Activated effector memory CD4-positive, alpha-beta T cell treated with Interleukin-2 at 50 U/mL for 16 hours (primary cell): ENCODE results near the gene HOXA11.

Source experiments
- DNase-seq: peaks from one replicate; pipeline ENCODE4 v3.0.0-alpha.2; 2020

HOXA11 gene

DNA sequence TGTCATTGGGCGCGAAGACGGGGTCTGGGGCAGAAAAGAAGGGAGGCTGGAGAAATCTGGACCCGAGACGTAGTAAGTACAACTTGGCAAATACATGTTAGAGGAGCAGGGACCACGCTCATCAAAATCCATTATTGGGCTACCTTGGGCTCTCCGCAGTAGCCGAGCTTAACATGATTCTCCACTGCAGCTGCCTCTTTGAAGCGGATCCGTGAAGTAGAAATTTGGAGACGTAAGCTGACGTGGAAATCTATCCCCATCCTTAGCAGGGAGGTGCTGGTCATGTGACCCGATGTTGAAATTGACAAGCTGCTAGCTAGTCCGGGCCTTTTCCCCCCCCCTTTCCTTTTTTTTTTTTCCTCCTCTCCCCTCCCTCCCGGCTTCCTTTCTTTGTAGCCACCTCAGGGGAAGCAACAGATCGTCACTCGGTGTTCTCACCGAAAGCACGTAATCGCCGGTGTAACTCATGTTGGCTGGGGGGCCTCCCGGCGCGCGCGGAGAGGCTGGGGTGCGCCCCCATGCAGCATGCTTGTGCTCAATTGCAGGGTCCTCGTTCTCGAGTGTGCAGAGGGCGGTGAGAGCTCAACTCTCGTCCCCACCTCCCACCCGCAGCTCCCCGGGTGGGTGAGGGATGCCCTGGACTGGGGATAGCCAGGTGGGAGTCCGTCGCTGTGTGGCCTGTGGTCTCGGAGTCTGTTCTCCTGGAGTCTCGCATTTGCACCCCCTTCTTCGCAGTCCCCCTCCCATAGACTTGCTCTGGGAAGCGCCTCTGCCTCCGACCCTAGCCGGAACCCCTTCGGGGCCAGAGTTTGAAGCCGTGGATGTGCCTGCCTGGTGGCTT lies at the start of gene HOXA11:
HOXA11 (minus strand) TSS at position 220 of the 841 bp plus-strand sequence; CDS start at position 132, 88 bp downstream.
- DNase-seq = no peak

DNA sequence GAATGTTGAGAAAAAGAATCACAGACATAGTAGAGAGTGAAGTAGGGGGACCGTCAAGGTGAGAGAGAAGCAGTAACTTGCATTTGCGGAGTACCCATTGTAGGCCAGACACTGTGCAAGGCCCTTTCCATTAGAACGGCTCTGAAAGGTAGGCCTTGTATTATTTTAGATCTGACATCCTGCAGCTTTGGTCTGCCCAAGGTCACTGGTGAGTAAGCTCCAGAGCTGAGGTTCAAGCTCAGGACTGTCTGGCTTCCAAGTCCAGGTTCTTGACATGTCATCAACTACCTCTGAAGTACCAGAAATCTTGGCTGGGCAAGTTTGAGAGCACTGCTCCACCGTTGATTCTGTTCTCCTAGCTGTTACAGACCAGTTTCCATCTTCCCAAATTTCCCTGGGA lies 44.4 kb upstream of the HOXA11 start:
- no peak for DNase-seq

DNA sequence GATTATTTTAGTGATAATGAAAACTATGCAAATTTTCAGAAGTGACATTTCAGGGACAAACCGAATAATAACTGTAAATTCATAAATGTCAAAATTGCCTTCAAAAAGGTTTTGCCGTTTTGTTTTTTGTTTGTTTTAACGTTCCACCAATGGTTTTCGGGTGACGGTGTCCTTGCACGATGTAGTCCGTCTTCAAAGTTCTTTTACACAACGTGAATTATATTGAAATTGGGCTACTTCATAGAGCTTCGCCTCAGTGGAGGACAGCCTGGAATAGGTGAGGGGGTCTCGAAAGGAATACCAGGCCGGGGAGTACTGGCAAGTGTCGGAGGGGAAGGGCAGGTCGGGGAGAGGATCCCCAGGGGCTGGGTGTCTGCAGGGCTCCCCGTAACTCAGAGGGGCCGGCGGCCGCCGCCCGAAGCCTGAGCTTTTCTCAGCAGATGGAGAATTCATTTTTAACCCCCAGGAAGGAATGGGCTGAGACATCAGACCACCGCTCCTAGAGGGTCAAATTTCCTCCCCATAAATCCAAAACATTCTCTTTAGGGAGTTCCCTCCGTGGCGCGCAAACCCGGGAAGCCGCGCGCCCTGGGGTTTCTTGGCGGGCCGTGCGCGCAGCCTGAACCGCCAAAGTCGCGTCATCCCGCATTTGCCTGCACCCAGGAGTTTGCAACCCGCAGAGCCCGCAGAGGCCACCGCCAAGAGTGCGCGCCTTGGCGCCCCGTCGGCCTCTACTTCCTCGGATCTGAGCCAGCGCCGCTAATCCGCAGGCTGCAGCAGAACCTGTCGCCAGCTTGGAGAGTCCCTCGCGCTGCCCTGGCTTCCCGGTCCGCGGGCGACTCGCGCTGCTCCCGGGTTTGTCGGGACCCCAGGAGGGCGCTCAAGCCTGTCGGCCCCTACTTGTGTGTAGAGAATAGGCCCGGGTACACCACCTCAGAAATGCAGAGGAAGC lies 40.2 kb upstream of the HOXA11 start:
- DNase-seq = no peak

DNA sequence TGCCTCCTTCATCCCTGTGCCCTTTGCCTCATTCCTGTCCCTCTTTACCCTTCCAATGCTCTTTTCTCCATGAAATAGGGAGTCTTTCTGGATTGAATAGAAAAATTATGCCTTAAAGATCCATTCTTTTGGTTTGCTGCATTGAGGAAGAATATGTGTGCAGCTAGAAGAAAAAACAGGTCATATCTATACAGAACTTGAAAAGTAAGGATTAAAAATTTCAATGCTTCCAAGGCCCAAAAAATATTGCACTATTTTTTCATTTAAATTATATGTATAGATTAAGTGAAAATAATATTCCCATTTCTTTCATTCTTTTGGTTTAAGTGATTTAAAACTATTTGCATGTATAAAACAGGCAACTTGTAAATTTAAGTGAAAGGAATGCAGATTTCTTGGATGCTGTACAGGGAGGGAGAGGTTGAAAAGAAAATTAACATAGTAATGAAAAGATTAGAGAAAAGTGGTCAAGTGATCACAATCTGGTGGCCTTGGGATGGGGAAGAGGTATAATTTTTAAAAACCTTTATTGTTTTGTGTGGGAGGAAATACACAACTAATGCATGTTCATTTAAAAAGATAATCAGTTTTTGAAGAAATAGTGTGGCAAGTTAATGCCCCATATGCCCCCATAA lies 39.0 kb upstream of the HOXA11 start:
- DNase-seq = no peak

DNA sequence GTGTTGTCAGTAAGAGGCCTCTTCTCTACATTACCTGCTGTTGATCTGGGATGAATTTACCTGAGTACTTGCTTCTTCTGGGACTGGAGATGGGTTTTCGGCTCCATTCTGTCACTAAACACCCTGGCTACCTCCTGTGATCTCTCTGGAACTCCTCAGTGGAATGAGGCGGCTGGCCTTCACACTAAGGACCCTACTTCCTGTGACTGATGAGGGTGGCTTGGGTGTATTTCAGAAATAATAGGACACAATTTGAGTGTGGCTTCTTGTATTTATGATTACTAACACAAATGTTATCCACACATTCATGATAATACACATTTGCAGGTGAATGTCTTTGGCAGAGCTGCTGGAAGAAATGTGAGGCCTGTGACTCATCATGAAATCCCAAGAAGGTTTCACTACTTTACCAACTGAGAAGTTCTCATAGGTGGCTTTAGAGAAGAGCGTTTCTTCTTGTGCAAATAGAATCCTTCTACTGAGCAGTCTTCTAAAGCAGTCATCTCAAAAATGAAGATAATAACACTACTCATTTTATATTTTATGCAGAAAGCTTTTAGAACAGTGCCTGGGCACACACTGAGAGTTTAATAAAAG lies 36.3 kb upstream of the HOXA11 start:
- no peak for DNase-seq

DNA sequence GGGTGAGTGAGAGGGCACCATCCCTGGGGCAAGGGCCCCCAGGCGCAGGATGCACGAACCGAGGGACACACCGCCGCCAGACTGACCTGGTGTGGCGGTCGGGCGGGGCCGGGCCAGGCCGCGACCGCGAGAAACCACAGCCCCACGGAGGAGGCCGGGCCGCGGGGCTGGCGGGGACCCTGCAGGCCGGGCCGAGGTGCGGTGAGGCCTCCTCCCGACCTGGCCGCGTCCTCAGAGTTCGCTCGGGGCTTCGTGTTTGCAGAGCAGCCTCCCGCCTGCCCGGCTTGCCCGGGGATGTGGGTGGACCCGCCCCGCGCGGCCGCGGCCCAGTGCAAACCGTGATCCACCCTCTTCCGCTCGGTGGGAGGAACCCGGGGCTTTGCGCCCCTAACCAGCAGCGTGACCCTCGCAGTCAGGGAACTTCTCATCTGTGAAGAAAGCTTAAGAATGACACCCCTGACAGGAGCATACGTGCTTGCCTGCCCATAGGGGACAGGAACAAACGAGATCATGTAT lies 35.5 kb upstream of the HOXA11 start:
- DNase-seq = no peak

DNA sequence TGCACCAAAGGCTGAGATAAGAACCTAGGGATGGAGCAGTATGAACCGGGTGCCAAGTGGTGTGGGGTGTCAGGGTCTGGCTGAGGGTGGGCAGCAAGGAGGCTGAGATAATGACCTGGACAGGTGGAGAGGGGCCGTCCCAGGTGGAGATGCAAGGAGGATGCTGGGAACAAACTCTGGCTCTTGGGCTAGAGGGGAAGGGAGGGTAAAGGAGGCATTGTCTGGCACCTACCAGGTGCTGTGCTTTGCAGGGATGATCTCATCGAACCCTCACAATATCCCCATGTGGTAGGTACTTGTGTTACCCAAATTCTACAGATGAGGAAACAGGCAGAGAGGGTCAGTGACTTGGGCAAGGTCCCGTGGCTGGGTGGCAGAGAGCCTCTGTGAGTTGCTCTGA lies 34.8 kb upstream of the HOXA11 start:
- DNase-seq = no peak

DNA sequence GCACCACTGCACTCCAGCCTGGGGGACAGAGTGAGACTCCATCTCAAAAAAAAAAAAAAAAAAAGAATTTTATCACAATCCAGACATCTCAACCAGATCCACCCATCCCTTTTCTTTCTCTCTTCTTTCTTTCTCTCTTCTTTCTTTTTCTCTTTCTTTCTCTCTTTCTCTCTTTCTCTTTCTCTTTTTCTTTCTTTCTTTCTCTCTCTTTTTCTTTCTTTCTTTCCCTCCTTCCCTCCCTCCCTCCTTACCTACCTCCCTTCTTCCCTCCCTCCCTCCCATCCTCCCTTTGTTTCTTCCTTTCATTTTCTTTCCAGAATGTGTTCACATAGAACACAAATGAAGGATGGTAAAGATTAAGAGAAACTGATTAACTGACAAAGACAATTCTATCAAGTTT lies 32.9 kb upstream of the HOXA11 start:
- DNase-seq = no peak

DNA sequence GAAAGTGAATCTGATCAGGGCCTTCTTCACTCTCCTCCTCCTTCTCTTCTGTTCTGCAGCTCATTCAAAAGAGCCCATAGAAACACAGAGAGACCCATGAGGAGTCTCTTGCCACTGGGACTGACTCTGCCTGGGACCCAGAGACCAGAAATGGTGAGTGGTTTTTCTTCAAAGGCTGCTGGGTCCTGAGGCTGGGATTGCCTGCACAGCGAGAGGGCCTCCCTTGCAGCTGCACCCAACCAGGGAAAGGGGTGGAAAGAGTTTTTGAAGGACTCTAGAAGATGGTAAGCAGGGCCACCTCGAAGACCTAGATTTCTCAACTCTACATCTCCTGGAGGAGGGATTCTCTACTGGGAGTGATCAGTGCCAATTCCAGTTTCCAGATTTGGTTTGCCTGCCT lies 30.3 kb upstream of the HOXA11 start:
- DNase-seq = no peak

DNA sequence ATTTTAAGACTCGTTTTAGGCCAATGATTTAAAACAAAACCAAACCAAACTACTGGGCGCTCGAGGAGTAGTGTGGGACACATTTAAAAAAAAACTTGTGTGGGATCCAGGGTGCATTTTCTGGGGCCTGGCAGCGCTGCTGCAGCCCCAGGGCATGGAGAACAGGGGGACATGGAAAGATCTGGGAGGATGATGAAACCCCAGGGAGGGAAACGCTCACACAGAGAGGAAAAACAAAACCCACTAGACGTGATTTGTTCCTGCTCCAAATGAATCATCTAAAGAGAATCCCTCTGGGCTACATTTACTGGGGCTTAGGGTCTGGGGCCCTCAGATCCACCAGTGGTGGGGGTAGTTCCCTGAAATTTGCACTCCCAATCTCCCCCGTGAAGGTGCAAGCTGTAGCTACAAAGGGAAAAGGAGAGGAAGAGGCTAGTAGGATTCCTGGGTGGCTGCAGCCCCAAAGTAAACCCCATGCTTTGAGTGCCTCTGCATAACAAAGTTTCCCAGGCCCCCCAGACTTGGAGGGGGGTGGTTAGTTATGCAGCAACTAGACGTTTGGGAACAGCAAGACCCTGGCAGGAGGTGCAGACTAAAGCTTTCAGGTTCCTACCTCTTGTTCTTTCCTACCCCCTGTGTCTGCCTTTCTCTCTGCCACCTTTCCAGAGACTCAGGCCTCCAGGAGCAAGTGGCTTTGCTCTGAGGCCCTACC lies 29.4 kb upstream of the HOXA11 start:
- DNase-seq = no peak

DNA sequence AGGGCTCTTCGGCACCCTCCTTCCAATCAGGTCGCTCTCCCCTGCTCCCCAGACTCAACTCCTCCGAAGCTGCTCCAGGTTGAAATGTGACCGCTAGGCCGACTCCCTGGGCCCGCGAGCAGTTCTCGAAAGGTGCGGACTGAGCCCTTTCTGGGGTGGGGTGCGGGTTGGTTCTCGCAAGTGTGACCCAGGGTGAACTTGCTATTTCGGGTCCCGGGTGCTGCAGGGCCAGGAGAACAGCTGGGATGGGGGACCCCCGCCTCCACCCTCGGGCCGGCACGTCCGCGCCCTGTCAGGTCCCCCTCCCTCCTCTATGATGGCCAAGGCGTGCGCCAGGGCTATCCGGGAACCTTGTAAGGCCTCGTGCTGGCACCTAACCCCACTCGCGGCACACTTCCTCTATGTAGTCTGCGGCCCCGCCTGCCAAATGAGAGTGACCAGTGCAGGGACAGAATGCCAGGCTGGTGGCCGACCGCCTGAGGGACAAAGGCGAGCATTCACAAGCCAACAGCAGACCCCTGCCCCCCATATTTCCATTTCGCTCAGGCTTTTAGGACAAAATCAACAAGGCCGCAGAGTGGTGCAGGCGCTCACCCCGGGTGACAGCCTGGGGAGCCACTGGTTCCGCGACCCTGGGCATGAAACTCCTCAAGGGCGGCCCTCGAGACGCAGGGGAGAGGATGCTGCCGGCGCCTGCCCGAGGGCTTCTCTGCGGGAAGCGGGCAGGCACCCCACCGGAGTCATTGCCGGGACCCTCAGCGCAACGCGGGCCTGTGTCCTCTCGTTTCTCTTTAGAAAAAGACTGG lies 28.6 kb upstream of the HOXA11 start:
- no peak for DNase-seq

DNA sequence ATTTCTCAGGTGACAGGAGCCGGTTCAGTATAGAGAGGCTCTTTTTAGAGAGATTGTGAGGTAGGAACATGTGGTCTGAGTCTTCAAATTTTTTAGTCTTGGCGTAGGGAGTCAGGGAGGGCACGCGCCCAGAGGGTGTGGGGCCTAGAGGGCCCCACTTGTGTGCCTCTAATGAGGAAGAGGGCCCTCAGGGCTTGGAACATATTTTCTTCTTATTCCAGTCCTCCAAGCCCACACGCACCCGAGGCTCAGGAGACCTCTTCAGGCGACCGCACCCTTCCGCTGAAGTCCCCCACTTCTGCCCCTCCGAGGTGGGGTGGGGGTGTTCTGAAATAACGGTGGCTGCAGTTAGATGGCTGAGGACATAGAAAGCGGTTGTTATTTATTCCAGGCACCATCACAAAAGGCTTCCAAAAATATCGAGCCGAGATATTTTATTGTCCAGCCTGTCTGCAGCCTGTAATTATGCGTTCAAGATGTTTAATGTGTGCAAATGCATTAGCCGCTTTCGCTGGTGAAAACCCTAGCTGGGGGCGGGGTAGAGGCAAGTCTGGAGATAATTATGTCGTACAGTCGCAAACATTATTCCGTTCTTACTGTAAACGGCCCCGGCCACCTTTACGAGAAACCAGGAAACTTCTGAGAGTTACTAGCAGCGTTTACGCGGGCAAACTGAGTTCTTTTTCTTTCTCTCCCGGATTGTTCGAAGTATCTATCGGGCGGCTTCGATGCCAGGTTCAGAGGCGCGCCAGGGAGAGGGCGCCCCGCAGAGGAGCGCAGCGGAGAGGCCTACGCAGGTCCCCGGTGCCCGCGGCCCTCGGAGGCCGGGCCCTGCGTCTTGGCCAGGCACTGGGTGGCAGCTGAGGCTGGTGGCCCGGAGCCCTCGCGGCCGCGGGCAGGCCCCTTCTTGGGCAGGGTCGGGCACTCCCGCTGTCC lies 27.7 kb upstream of the HOXA11 start:
- no peak for DNase-seq

DNA sequence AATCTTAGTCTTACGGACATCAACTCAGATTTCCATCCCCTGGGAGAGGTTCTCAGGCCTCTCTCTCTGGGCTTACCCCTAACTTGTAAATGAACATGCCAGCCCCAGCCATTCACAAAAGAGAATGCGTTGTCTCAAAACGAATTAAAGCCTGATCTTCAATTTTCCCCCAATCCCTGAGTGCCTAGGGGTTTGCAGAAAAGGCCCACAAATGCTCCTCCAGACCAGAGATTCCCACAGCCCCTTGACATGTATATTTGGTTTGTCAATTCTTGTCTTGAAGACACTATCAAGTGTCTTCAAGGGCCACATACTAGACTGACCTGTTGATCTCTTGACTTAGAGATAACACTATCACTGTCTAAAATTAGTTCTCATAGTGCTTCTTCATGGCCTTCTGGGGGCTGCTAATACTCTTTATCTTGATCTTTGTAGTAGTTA lies 26.8 kb upstream of the HOXA11 start:
- no peak for DNase-seq

DNA sequence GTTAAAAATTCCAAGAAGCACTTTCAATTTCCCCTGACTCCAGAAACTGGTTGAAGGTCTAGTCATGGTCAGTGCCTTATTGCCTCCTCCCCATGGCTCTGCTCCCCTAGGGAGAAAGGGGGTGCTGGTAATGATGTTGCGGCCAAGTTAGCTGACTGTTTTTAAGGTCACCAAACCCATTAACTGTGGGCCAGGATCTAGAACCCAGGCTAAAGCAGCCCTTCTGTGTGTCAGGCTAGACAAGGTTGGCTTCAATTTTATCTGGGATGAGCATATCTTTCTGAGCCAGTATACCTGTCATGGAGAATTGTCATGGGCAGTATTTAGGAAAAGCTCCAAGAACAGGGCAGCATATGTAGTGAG lies 26.0 kb upstream of the HOXA11 start:
- DNase-seq = no peak

DNA sequence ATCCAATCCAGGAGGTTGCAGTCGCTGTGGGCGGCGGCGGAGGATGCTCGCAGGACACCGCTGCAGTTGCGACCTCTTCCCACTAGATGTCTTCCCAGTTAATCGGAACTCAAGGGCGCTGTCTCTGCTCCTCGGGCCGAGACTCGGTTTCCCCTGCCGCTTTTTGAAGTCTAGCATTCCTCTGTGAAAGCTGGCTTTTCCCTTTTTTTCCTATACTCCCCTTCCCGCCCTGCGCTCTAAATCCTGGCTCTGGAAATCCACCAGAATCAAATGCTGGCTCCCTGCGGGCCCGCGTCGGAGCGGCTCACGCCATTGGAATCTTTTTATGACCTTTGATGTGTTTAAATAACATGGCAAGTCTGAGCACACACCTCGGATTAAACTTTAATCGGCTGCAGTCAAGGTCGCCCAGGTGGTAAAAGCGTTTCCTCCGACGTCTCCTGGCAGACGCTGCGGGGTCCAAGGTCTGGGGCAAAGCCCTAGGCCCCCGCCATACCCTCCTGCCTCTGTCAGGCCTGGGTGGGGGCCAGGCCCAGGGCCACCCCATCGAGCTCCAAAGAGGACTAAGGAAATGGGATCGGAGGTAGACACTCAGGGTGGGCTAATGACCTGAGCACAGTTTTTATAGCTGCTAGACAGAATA lies 25.5 kb upstream of the HOXA11 start:
- no peak for DNase-seq

DNA sequence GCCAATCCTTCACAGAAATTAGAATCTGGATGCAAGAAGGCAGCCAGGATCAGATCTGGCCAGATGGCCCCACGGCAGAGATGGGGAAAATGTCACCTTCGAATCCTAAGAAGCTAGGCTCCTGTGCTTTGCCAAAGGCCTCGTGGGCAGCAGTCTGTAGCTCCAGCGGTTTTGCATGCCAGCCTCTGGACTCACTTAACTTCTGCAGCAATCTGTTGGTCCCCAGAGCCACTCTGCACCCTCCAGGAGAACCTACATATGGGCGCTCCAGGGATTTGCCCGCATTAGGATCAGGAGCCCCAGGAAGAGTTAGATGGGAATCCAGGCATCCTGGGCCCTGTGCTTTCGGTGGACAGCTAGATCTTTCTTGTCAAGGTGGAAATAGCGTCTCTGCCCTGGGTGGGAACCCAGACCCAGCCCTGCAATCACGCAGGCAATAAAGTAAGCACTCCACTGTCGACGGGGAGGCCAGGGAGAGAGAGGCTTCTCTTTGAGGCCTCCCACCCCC lies 25.0 kb upstream of the HOXA11 start:
- no peak for DNase-seq

DNA sequence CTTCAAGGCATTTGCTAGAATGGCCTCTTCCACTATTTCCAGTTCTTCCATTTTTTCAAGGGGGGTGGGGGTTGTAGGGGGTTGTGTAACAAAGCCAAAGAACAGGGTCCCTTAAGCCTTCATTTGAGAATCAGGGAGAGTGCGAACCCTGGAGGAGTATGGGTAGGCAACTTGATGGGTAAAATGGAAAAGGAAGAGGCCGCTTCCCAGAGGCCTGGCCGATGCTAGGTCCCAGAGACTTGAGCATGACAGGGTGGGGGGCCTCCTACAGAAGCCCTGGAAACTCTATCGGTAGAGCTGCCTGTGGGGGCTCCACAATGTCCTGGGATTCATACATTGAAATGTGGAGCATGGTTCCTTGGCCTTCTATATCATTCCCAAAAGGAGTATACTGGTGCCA lies 24.0 kb upstream of the HOXA11 start:
- no peak for DNase-seq

DNA sequence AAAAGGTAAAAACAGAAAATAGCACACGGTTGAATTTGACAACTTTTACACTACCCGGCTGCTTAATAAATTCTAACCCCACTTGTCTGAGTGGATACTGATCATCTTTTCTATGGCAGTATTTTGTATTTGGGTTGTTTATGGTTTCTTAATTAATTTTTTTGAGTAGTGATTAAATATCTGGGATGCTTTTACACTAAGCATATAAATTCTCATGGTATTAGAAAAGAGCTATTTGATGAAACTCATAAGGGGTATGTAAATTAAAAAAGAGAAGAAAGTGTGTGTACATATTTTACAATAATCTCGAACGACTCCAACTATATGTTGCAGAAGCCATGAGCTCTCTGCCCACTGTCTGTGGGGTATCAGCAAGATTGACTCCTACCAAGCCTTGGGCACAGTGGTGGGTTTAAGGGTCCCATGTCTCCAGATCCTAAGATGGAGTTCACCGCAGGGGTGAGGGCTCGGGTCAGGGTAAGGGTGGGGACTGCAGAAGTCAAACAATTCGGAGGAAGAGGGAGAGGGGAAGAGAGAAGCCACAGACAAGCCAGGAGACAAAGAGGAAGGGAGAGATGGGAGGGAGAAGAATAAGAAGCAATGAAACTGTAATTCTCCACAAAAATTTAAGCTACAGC lies 22.4 kb upstream of the HOXA11 start:
- DNase-seq = no peak
